GM12873 (cell line): ENCODE data around the gene HACD1.

Experiments
- CTCF ChIP-seq: IDR thresholded peaks from 2 replicates; pipeline ENCODE4 v1.5.1; 2012; ENCODE audit warnings: low read depth, mild to moderate bottlenecking, moderate library complexity, low read length, control low read depth; ENCODE audit not compliant: insufficient read depth; ENCODE audit errors: missing control alignments

Gene HACD1

GRCh38 chr10:17547060-17547459 lies 70.1 kb downstream of the HACD1 start:
- no peak for TF ChIP-seq CTCF

GRCh38 chr10:17544465-17544864 lies 72.7 kb downstream of the HACD1 start:
- TF ChIP-seq CTCF = no peak
